Gastroesophageal sphincter (tissue), 3 donors: ENCODE measurements around the gene HDAC8.

Experiments used
- POLR2A ChIP-seq, 2 donors: fragments of 450-650 bp; IDR thresholded peaks; one replicate each; pipeline ENCODE4 v1.6.1; 2017; ENCODE audit warnings: antibody characterized with exemption in 2 of 2, mild to moderate bottlenecking in 2 of 2, moderate library complexity in 1 of 2
- POLR2AphosphoS5 ChIP-seq: sonication (generic); formaldehyde crosslinking; IDR thresholded peaks from one replicate; pipeline ENCODE4 v1.6.1; 2017; ENCODE audit warnings: antibody characterized with exemption
- TF ChIP-seq, protein P1 (sequence below), 4 experiments: fragments of 200-600 bp in 2 of 4; fragments of 450-650 bp in 2 of 4; sonication (generic) in 1 of 4; IDR thresholded peaks; one replicate each; pipeline ENCODE4 v1.5.1; 2017 to 2019; ENCODE audit warnings: antibody characterized with exemption in 4 of 4, mild to moderate bottlenecking in 2 of 4, moderate library complexity in 2 of 4

DNA sequence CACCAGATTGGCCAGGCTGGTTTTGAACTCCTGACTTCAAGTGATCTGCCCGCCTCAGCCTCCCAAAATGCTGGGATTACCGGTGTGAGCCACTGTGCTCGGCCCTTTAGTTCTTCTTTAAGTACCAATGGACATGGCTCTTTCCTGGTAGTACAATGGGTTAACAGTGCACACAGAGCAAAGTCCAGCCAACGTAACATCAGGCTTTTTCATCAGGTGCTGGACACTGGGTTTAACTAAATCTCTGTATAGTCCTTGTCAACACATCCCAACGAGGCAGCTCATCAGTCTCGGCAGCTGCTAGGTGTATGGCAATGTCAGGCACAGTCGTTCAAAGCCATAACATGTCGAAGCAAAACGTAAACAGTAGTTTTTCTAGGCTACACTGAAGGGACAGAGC, 93.8 kb downstream of the HDAC8 start:
- TF ChIP-seq, protein P1, sequence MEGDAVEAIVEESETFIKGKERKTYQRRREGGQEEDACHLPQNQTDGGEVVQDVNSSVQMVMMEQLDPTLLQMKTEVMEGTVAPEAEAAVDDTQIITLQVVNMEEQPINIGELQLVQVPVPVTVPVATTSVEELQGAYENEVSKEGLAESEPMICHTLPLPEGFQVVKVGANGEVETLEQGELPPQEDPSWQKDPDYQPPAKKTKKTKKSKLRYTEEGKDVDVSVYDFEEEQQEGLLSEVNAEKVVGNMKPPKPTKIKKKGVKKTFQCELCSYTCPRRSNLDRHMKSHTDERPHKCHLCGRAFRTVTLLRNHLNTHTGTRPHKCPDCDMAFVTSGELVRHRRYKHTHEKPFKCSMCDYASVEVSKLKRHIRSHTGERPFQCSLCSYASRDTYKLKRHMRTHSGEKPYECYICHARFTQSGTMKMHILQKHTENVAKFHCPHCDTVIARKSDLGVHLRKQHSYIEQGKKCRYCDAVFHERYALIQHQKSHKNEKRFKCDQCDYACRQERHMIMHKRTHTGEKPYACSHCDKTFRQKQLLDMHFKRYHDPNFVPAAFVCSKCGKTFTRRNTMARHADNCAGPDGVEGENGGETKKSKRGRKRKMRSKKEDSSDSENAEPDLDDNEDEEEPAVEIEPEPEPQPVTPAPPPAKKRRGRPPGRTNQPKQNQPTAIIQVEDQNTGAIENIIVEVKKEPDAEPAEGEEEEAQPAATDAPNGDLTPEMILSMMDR (IDR thresholded peaks at IDR 0.05): no peak
- no peak for TF ChIP-seq POLR2A (IDR thresholded peaks at IDR 0.05)
- no peak for TF ChIP-seq POLR2AphosphoS5
